Upper lobe of left lung (tissue), 6 donors: Measurements from ENCODE around the gene LMTK3. TPM values are rescaled to one million over a fixed set of nuclear protein-coding genes. Genes with fewer than 3 reads are reported as not detected.

ENCODE experiments used
- ATAC-seq, 2 donors: fragments of 200-7000 bp; cut with Tn5 transposase; one replicate each; pipeline ENCODE4 v1.9.1; 2022; ENCODE audit warnings: mild to moderate bottlenecking in 2 of 2, moderate library complexity in 2 of 2; ENCODE audit not compliant: low FRiP score in 2 of 2
- DNase-seq, 2 donors: peaks; one replicate each; pipeline ENCODE4 v3.0.0-alpha.2; 2019 to 2020
- H3K27ac ChIP-seq, 4 donors: fragments of 200-600 bp; sonication (generic); one replicate each; pipeline ENCODE4 v1.5.1; 2016 to 2019
- H3K27me3 ChIP-seq, 4 donors: fragments of 200-600 bp; sonication (generic); one replicate each; pipeline ENCODE4 v1.5.1; 2017 to 2019
- H3K36me3 ChIP-seq, 4 donors: fragments of 200-600 bp; sonication (generic); one replicate each; pipeline ENCODE4 v1.5.1; 2016 to 2019
- H3K4me1 ChIP-seq, 4 donors: fragments of 200-600 bp; sonication (generic); one replicate each; pipeline ENCODE4 v1.5.1; 2018 to 2019
- H3K4me3 ChIP-seq, 4 donors: fragments of 200-600 bp; sonication (generic); one replicate each; pipeline ENCODE4 v1.5.1; 2017 to 2019; ENCODE audit warnings: mild to moderate bottlenecking in 2 of 4, moderate library complexity in 1 of 4
- H3K9me3 ChIP-seq, 4 donors: fragments of 200-600 bp; sonication (generic); one replicate each; pipeline ENCODE4 v1.5.1; 2018 to 2019
- CTCF ChIP-seq, 6 experiments: fragments of 450-650 bp in 4 of 6; fragments of 200-600 bp in 2 of 6; sonication (generic) in 2 of 6; IDR thresholded peaks; one replicate each; pipeline ENCODE4 v1.5.1; 2016 to 2019; ENCODE audit warnings: antibody characterized with exemption in 6 of 6
- EP300 ChIP-seq, 4 donors: sonication (generic); formaldehyde crosslinking; IDR thresholded peaks; one replicate each; pipeline ENCODE4 v1.5.1; 2017; ENCODE audit warnings: antibody characterized with exemption in 4 of 4, control low read depth in 2 of 4
- POLR2A ChIP-seq, 4 donors: fragments of 450-650 bp; IDR thresholded peaks; one replicate each; pipeline ENCODE4 v1.5.1; 2016 to 2017; ENCODE audit warnings: antibody characterized with exemption in 4 of 4, mild to moderate bottlenecking in 2 of 4
- POLR2AphosphoS5 ChIP-seq, 2 donors: sonication (generic); formaldehyde crosslinking; IDR thresholded peaks; one replicate each; pipeline ENCODE4 v1.5.1; 2017; ENCODE audit warnings: antibody characterized with exemption in 2 of 2
- WGBS, 2 donors: methylation state at CpG; one replicate each; pipeline ENCODE4 v1.1.5; 2017 to 2018; 5-methylcytosine and 5-hydroxymethylcytosine counted together
- total RNA-seq, 6 donors: library from RNA; depleted of rRNA in 4 of 6; stranded (reverse); fragments of >200 nt in 4 of 6; gene quantifications; one replicate each; pipeline versions ENCODE4 v1.1.0 to v1.2.1, GENCODE V29; 2016 to 2021
- donor health status: DM: no; HTN: no; CAD: no; lungs with moderate emphysema.
- donor health status: DM: no; HTN: yes; CAD: no; lungs with severe emphysema.

The LMTK3 gene
- total RNA-seq, 6 donors from 2014 or later = 4.9 to 45.1 (median 13.1) TPM

GRCh38 chr19:48483301-48483700 is 28.3 kb downstream of the LMTK3 start:
- ATAC-seq = no peak
- WGBS, 2 donors = 77 to 89% methylated on average over 1 to 2 of the region's 3 CpGs
- Histone ChIP-seq H3K36me3 (peaks cover 0 to 10% (median 10%) of the 10 kb centered on the region in 4 donors), H3K4me1 (peaks cover 15 to 38% (median 24%) of the 10 kb centered on the region in 4 donors), H3K9me3 (no peaks in the 10 kb centered on the region), H3K27me3 (no peaks in the 10 kb centered on the region), H3K27ac (no peak overlapping the region), H3K4me3 (no peak overlapping the region)
- no peak for DNase-seq
- TF ChIP-seq POLR2A (IDR thresholded peaks at IDR 0.05) (no peak), CTCF (IDR thresholded peaks at IDR 0.05) (no peak), EP300 (IDR thresholded peaks at IDR 0.05) (no peak), POLR2AphosphoS5 (IDR thresholded peaks at IDR 0.05) (no peak)

DNA sequence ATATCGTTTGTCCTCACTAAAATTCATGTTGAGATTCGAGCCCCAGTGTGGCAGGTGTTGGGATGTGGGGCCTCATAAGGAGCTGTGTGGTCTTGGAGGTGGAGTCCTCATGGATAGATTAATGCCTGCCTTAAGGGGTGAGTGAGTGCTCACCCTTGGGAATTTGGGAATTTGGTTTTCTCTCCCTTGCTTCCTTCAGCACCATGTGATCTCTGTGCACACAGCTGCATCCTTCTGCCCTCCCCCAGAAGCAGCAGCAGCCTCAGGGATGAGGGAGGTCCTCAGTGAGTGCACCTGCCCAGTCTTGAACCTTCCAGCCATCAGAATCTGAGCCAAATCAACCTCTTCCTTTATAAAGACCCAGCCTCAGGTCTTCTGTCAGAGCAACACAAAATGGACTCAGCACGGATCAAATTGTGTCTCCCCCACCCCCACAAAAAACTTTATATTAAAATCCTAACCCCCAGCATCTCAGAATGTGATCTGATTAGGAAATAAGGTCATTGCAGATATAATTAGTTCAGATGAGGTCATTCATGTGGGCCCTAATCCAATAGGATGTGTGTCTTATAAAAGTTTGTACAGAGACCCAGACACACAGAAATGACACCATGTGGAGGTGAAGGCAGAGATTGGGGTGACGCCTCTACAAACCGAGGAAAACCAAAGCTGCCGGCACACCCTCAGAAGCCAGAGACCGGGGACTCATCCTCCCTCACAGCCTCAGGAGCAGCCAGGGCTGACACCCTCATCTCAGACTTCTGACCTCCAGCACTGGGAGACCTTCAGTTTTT is 29.6 kb downstream of the LMTK3 start:
- no peak for TF ChIP-seq EP300 (IDR thresholded peaks at IDR 0.05)
- no peak for TF ChIP-seq CTCF (IDR thresholded peaks at IDR 0.05)
- no peak for TF ChIP-seq POLR2AphosphoS5 (IDR thresholded peaks at IDR 0.05)
- TF ChIP-seq POLR2A (IDR thresholded peaks at IDR 0.05) = no peak
- Histone ChIP-seq H3K4me3 (no peak overlapping the region), H3K4me1 (peaks cover 9 to 29% (median 24%) of the 10 kb centered on the region in 4 donors), H3K36me3 (peaks cover 6 to 23% (median 22%) of the 10 kb centered on the region in 4 donors), H3K27ac (peak overlapping the region in 1 of 4 donors; percentile 6), H3K9me3 (no peaks in the 10 kb centered on the region), H3K27me3 (no peaks in the 10 kb centered on the region)
- ATAC-seq (no peak), DNase-seq (no peak)
- whole genome bisulfite sequencing, 2 donors = 66 to 78% methylated on average over 7 of the region's 7 CpGs

- 14 to 15% methylated on average over 45 to 52 of the region's 52 CpGs for whole genome bisulfite sequencing, 2 donors
- TF ChIP-seq POLR2AphosphoS5 (IDR thresholded peaks at IDR 0.05) = peak in 1 of 2 donors; percentile 33
- TF ChIP-seq POLR2A (IDR thresholded peaks at IDR 0.05) = peak in 1 of 4 donors; percentile 7
- TF ChIP-seq EP300 (IDR thresholded peaks at IDR 0.05) = no peak
- TF ChIP-seq CTCF (IDR thresholded peaks at IDR 0.05) = peak in 2 of 6 experiments; percentile 9 to 12
- Histone ChIP-seq H3K36me3 (peaks cover 10 to 35% (median 33%) of the 10 kb centered on the region in 4 donors), H3K4me3 (peak overlapping the region; percentile 45 to 52 (median 46)), H3K4me1 (peaks cover 9 to 29% (median 24%) of the 10 kb centered on the region in 4 donors), H3K27me3 (no peaks in the 10 kb centered on the region), H3K27ac (peak overlapping the region; percentile 66 to 93 (median 80)), H3K9me3 (no peaks in the 10 kb centered on the region)
- DNase-seq (peak in 1 of 2 donors; percentile 90), ATAC-seq (peak; percentile 69 to 80)
Measured at GRCh38 chr19:48480558-48481500, 30.8 kb downstream of the LMTK3 start.

- ATAC-seq = peak; percentile 56 to 65
- Histone ChIP-seq H3K4me3 (peak overlapping the region; percentile 45 to 52 (median 46)), H3K9me3 (no peaks in the 10 kb centered on the region), H3K4me1 (peaks cover 9 to 29% (median 24%) of the 10 kb centered on the region in 4 donors), H3K36me3 (peaks cover 17 to 41% (median 39%) of the 10 kb centered on the region in 4 donors), H3K27ac (peak overlapping the region; percentile 66 to 93 (median 80)), H3K27me3 (no peaks in the 10 kb centered on the region)
- peak; percentile 59 to 88 for DNase-seq
- 41 to 54% methylated on average over 5 to 31 of the region's 32 CpGs for WGBS, 2 donors
- TF ChIP-seq EP300 (IDR thresholded peaks at IDR 0.05) (no peak), POLR2AphosphoS5 (IDR thresholded peaks at IDR 0.05) (no peak), CTCF (IDR thresholded peaks at IDR 0.05) (no peak), POLR2A (IDR thresholded peaks at IDR 0.05) (peak in 1 of 4 donors; percentile 41)
Measured at GRCh38 chr19:48480183-48480557, 31.5 kb downstream of the LMTK3 start.
